ENCODE results near the gene PHACTR1.

DNA sequence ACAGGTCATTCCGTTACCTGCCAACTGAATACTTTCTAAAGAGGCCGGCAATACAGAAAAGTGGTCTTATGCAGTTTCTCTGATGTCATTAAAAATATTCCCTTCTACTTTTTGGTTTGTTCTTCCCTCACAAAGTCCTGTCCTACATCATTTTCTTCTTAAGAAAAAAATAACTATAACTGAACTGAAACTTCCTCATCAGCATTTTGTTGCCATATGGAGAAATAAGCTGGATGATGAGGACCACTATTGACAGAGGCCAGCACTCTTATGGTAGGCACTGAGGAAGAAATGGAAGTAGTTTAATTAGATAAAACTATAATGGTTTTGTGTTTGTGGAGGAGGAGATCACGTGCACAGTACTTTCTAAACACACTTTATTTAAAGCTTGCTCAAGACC, 274.9 kb downstream of the PHACTR1 start:
- TF ChIP-seq POLR2A (IDR thresholded peaks at IDR 0.05; ENCODE audit: low read depth, low read length) (no peak), CTCF (conservative IDR thresholded peaks at IDR 0.05; ENCODE audit: low read depth, low read length) (no peak), MXI1 (IDR thresholded peaks at IDR 0.05; ENCODE audit: borderline replicate concordance, low read depth, low read length) (no peak), RAD21 (IDR thresholded peaks at IDR 0.05; ENCODE audit: low read length) (no peak), CEBPB (IDR thresholded peaks at IDR 0.05; ENCODE audit: low read depth, low read length) (no peak), MAFK (IDR thresholded peaks at IDR 0.05; ENCODE audit: low read depth, low read length) (no peak), RCOR1 (IDR thresholded peaks at IDR 0.05; ENCODE audit: insufficient replicate concordance, low read length) (no peak), FOS (IDR thresholded peaks at IDR 0.05; ENCODE audit: low read depth, low read length) (no peak), RFX5 (IDR thresholded peaks at IDR 0.05; ENCODE audit: low read depth, low read length) (no peak), BHLHE40 (IDR thresholded peaks at IDR 0.05; ENCODE audit: low read depth, low read length) (no peak), ELK1 (IDR thresholded peaks at IDR 0.05; ENCODE audit: borderline replicate concordance, low read depth, low read length) (no peak), SMC3 (IDR thresholded peaks at IDR 0.05; ENCODE audit: low read depth, low read length) (no peak)
